Endothelial cell of umbilical vein (primary cell): ENCODE results near the gene PLPPR4. TPM values are rescaled to one million over a fixed set of nuclear protein-coding genes. Genes with fewer than 3 reads are reported as not detected.

Experiments used
- BruUV-seq: library from RNA; stranded (reverse); fragments of 400-500 nt; replicated peaks from 2 replicates; lab custom pipeline; 2021; lab: Mats Ljungman, UMichigan
- CTCF ChIA-PET: fragments of 300-600, 350-600 bp; sonication (Branson Sonifier 250); formaldehyde crosslinking; loops from one replicate; lab custom pipeline; 2021; ENCODE audit warnings: antibody characterized with exemption, inconsistent platforms; lab: Charles Lee
- POLR2A ChIA-PET: fragments of 300-600, 350-600 bp; sonication (Branson Sonifier 250); formaldehyde crosslinking; loops from one replicate; lab custom pipeline; 2021; ENCODE audit warnings: antibody characterized with exemption, inconsistent platforms; lab: Charles Lee
- DNase-seq: peaks from one replicate; pipeline ENCODE4 v3.0.0-alpha.2; 2011; ENCODE audit warnings: low read depth, low spot score
- FAIRE-seq: peaks from 2 replicates; lab custom pipeline; 2011; peaks lifted over from hg19 to GRCh38; lab: Jason Lieb, UNC
- H2AFZ ChIP-seq: 2 replicates; pipeline ENCODE4 v1.6.0; 2012; ENCODE audit warnings: low read depth, low read length, control low read depth, inconsistent platforms
- H3K27ac ChIP-seq: 2 replicates; pipeline ENCODE4 v1.5.1; 2011; ENCODE audit warnings: low read depth, mild to moderate bottlenecking, control low read depth, low read length, moderate library complexity; ENCODE audit not compliant: insufficient read depth
- H3K27me3 ChIP-seq, 2 experiments: 2 replicates each; pipeline versions ENCODE4 v1.6.0 to v1.6.1; 2011; ENCODE audit warnings: low read length in 2 of 2, mixed read lengths in 1 of 2; ENCODE audit not compliant: control insufficient read depth in 2 of 2, insufficient read depth in 2 of 2
- H3K36me3 ChIP-seq, 2 experiments: 2 replicates in 1 of 2; 3 replicates in 1 of 2; pipeline ENCODE4 v1.5.1; 2011; ENCODE audit warnings: low read length in 2 of 2, mild to moderate bottlenecking in 1 of 2, moderate library complexity in 1 of 2; ENCODE audit not compliant: control insufficient read depth in 2 of 2, insufficient read depth in 2 of 2; ENCODE audit errors: extremely low read depth in 1 of 2
- H3K4me1 ChIP-seq: 3 replicates; pipeline ENCODE4 v1.5.1; 2011; ENCODE audit warnings: mild to moderate bottlenecking, low read length; ENCODE audit not compliant: control insufficient read depth, insufficient read depth; ENCODE audit errors: extremely low read depth
- H3K4me2 ChIP-seq: 2 replicates; pipeline ENCODE4 v1.6.1; 2011; ENCODE audit warnings: low read length, control low read depth, mixed read lengths; ENCODE audit not compliant: insufficient read depth
- H3K4me3 ChIP-seq, 3 experiments: fragments of 200-600 bp in 1 of 3; sonication (generic), shearing (Covaris generic) in 1 of 3; replicated peaks in 1 of 3; 2 replicates each; pipeline ENCODE4 v1.5.1; 2011 to 2016; ENCODE audit warnings: control low read depth in 3 of 3, low read length in 3 of 3, mild to moderate bottlenecking in 2 of 3, inconsistent platforms in 1 of 3, low read depth in 1 of 3, moderate library complexity in 1 of 3; ENCODE audit not compliant: insufficient read depth in 1 of 3
- H3K79me2 ChIP-seq: 2 replicates; pipeline ENCODE4 v1.6.0; 2012; ENCODE audit warnings: low read length, inconsistent platforms; ENCODE audit not compliant: control insufficient read depth, insufficient read depth
- H3K9ac ChIP-seq: replicated peaks from 2 replicates; pipeline ENCODE3; 2011; ENCODE audit warnings: low read length, control low read depth; ENCODE audit not compliant: insufficient read depth; ENCODE audit errors: extremely low read depth
- H3K9me1 ChIP-seq: replicated peaks from 3 replicates; pipeline ENCODE4 v1.6.0; 2011; ENCODE audit warnings: mild to moderate bottlenecking, low read length; ENCODE audit not compliant: control insufficient read depth, insufficient read depth; ENCODE audit errors: extremely low read depth
- H3K9me3 ChIP-seq: replicated peaks from 2 replicates; pipeline ENCODE4 v1.5.1; 2012; ENCODE audit warnings: low read length, inconsistent platforms; ENCODE audit not compliant: control insufficient read depth, insufficient read depth
- H4K20me1 ChIP-seq: replicated peaks from 2 replicates; pipeline ENCODE3; 2011; ENCODE audit warnings: mild to moderate bottlenecking, low read length; ENCODE audit not compliant: control insufficient read depth, insufficient read depth; ENCODE audit errors: extremely low read depth
- EZH2 ChIP-seq: IDR thresholded peaks from 2 replicates; pipeline ENCODE4 v1.6.1; 2012; ENCODE audit warnings: borderline replicate concordance, low read depth, mild to moderate bottlenecking, moderate library complexity, low read length, inconsistent platforms; ENCODE audit not compliant: severe bottlenecking
- FOS ChIP-seq: IDR thresholded peaks from 2 replicates; pipeline ENCODE4 v1.6.1; 2011; ENCODE audit warnings: mild to moderate bottlenecking, low read length, moderate library complexity, borderline replicate concordance; ENCODE audit not compliant: insufficient read depth
- GATA2 ChIP-seq: IDR thresholded peaks from 2 replicates; pipeline ENCODE4 v1.7.0; 2011; ENCODE audit warnings: low read depth, mild to moderate bottlenecking, moderate library complexity, mixed read lengths, low read length; ENCODE audit not compliant: insufficient read length, insufficient read depth
- JUN ChIP-seq: IDR thresholded peaks from 2 replicates; pipeline ENCODE4 v1.6.1; 2011; ENCODE audit warnings: borderline replicate concordance, low read depth; ENCODE audit not compliant: insufficient read length, insufficient read depth
- MYC ChIP-seq: IDR thresholded peaks from one replicate; pipeline ENCODE4 v1.6.1; 2011; ENCODE audit warnings: mild to moderate bottlenecking, low read depth, low read length
- POLR2A ChIP-seq: IDR thresholded peaks from 2 replicates; pipeline ENCODE4 v1.6.1; 2012; ENCODE audit warnings: low read depth, mild to moderate bottlenecking, control low read depth, low read length
- POLR2AphosphoS5 ChIP-seq: IDR thresholded peaks from 2 replicates; pipeline ENCODE4 v1.6.1; 2012; ENCODE audit warnings: low read depth, mild to moderate bottlenecking, control low read depth, low read length, moderate library complexity; ENCODE audit not compliant: insufficient read depth
- dilution Hi-C: fragments of 300-500 bp; cut with MboI; formaldehyde crosslinking; loops from one replicate; pipeline ENCODE4 v1.15.0; 2019; ENCODE audit warnings: low sequenced_read_pairs; ENCODE audit not compliant: extremely low pct_ligation_motif_present
- intact Hi-C: fragments of 100-400 bp; cut with micrococcal nuclease; formaldehyde crosslinking; loops from one replicate; pipeline ENCODE4 v1.10.0; 2022
- polyA plus RNA-seq, 4 experiments: library from polyadenylated mRNA; depleted of rRNA in 3 of 4; stranded (reverse) in 3 of 4; unstranded in 1 of 4; fragments of >200 nt; gene quantifications; 2 replicates each; pipeline versions ENCODE4 v1.2.1 to v1.2.3, GENCODE V29; 2011 to 2012; ENCODE audit warnings: missing spikeins in 1 of 4
- total RNA-seq: library from RNA; stranded (reverse); gene quantifications from 2 replicates; pipeline ENCODE4 v1.2.3, GENCODE V29; 2021
- TF ChIP-seq, protein P1 (sequence below): IDR thresholded peaks from 2 replicates; pipeline ENCODE4 v1.6.1; 2011; ENCODE audit not compliant: insufficient read depth, insufficient read length
- TF ChIP-seq, protein P2 (sequence below), 2 donors: IDR thresholded peaks; 1 replicate in 1 of 2; 2 replicates in 1 of 2; pipeline ENCODE4 v1.5.1; 2011; ENCODE audit warnings: low read length in 2 of 2, mild to moderate bottlenecking in 2 of 2, moderate library complexity in 2 of 2, control low read depth in 1 of 2, inconsistent platforms in 1 of 2, low read depth in 1 of 2; ENCODE audit not compliant: insufficient read depth in 1 of 2; ENCODE audit errors: extremely low read depth in 1 of 2

Gene PLPPR4
- total and polyA plus RNA-seq, 2 donors (not counting 3 experiments of a cell fraction or from before 2014, with no cell fraction given), result not detected

DNA sequence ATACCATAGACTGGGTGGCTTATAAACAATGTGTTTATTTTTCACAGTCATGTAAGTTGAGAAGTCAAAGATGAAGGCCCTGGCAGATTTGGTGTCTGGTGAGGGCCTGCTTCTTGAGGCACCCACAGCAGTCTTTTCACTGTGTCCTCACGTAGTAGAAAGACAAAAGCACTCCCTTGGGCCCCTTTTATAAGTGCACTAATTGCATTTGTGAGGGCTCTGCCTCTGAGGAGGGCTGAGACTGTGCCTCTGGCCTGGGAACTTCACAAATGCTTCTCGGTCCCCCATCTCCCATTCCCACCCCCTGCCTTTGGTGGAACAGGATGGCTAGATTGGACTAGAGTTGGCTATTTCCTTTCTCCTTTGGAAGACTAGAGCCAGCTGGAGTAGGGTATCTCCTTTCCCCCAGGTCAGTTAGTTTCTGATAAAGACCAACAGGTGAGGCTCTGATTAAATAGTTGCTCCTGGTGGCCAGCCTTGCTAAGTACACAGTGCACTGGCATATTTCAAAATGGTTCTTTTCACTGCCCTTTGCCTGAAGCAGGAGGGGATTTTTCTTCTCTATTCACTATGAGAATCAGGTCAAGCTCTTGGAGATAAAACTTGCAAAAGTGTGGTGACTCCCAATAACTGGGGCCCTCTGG, 82.9 kb downstream of the PLPPR4 start:
- no TSS peak for BruUV-seq
- Histone ChIP-seq H4K20me1 (no peaks in the 10 kb centered on the region), H3K4me3 (no peak overlapping the region), H3K36me3 (no peaks in the 10 kb centered on the region), H3K27ac (no peak overlapping the region), H3K9me3 (no peaks in the 10 kb centered on the region), H3K9me1 (no peaks in the 10 kb centered on the region), H3K79me2 (no peaks in the 10 kb centered on the region), H3K9ac (no peak overlapping the region), H2AFZ (no peak overlapping the region), H3K4me2 (no peak overlapping the region), H3K4me1 (no peaks in the 10 kb centered on the region), H3K27me3 (no peaks in the 10 kb centered on the region)
- no peak for FAIRE-seq
- CTCF ChIA-PET, result no interaction called here
- intact Hi-C loops (no loop called here), dilution Hi-C loops (no loop called here)
- DNase-seq, result no peak
- TF ChIP-seq FOS (no peak), JUN (no peak), MYC (no peak), POLR2AphosphoS5 (no peak), GATA2 (no peak), EZH2 (no peak), POLR2A (no peak)
- TF ChIP-seq, protein P1, sequence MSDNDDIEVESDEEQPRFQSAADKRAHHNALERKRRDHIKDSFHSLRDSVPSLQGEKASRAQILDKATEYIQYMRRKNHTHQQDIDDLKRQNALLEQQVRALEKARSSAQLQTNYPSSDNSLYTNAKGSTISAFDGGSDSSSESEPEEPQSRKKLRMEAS, result no peak
- TF ChIP-seq, protein P2, sequence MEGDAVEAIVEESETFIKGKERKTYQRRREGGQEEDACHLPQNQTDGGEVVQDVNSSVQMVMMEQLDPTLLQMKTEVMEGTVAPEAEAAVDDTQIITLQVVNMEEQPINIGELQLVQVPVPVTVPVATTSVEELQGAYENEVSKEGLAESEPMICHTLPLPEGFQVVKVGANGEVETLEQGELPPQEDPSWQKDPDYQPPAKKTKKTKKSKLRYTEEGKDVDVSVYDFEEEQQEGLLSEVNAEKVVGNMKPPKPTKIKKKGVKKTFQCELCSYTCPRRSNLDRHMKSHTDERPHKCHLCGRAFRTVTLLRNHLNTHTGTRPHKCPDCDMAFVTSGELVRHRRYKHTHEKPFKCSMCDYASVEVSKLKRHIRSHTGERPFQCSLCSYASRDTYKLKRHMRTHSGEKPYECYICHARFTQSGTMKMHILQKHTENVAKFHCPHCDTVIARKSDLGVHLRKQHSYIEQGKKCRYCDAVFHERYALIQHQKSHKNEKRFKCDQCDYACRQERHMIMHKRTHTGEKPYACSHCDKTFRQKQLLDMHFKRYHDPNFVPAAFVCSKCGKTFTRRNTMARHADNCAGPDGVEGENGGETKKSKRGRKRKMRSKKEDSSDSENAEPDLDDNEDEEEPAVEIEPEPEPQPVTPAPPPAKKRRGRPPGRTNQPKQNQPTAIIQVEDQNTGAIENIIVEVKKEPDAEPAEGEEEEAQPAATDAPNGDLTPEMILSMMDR (IDR thresholded peaks at IDR 0.05; ENCODE audit: extremely low read depth in 1 of 2, insufficient read depth in 1 of 2, low read depth in 1 of 2, low read length in 2 of 2), result no peak
- POLR2A ChIA-PET, result no interaction called here
